GM19397 (cell line): ENCODE results near the gene ADCY1.

Experiments
- ATAC-seq: cut with Tn5 transposase; IDR thresholded peaks from one replicate; pipeline ENCODE4 v1.9.1; 2021; ENCODE audit warnings: mild to moderate bottlenecking, moderate library complexity; ENCODE audit not compliant: unreplicated experiment

ADCY1 gene

DNA sequence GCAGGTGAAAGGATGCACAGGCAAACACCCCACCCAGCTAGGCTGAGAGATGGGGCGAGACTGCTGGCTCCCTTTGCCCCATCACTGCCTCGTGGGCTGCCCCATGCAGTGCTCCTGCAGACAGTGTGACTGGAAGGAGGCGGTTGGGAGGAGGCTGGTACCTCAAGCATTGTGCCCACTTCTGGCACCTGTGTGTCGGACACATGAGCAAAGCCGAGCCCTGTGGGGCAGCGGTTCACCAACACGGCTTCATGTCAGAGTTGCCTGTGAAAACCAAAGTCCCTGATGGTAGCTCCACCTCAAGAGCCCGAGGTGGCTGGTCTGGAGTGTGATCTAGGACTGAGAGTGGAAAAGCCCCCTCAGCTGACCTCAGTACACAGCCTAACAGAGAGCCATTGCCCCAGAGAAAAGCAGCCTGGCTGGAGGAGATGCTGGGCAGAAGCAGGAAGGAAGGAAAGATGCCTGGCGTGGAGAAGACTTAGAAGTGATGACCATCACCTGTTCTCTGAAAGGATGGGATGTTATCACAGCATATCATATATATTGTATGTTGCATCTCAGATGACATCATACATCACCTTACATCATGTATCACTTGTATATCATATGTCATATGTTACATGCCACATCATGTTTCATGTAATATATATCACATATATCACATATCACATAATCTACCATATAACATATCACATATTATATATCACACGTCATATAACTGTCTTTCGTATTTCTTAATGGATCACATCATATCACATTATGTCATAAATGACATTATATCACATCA, 75.6 kb downstream of the ADCY1 start:
- ATAC-seq = no peak

- no peak for ATAC-seq
Measured at GRCh38 chr7:45650404-45651394, 76.5 kb downstream of the ADCY1 start.

GRCh38 chr7:45651540-45651939, 77.4 kb downstream of the ADCY1 start:
- no peak for ATAC-seq

DNA sequence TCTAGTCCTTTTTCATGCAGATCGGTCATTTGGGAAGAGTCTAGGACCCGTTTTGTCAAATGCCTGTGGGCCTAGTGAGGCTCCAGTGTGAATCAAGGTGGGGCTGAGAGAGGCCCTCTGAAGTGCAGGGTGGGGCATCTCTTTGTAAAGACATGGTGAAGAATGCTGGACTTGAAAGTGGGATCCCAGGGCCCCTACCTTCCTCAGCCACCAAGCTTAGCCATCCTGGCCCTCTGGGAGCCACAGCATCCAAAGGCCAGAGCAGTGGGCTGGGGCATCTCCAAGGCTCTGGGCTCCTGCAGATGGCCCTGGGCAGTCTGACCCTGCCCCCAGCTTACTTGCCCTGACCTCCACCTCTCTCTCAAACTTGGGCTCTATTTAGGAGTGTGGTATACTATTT, 78.5 kb downstream of the ADCY1 start:
- ATAC-seq = no peak

- no peak for ATAC-seq
Measured at GRCh38 chr7:45653209-45653907, 79.2 kb downstream of the ADCY1 start.

GRCh38 chr7:45654341-45654740, 80.2 kb downstream of the ADCY1 start:
- ATAC-seq = no peak

- ATAC-seq = no peak
Measured at GRCh38 chr7:45655539-45655938, 81.4 kb downstream of the ADCY1 start.

DNA sequence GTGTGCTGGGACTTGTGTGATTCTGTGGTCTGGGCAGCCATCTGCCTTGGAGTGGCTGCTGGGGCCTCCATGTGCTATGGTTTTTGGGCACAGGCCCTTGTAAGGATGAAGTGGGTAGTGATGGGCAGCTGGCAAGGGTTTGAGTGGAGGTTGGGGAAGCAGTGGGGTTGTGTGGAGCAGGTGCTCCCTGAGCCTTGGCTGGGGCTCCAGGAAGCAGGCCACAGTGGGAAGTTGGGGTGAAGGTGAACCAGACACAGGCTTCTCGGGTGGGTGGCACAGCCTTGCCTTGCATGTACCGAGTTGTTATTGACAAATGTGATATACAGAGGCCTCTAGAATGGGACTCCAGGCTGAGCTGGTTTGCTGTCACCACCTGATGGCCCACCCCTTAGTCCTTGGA, 82.3 kb downstream of the ADCY1 start:
- ATAC-seq = no peak

GRCh38 chr7:45657136-45657889, 83.1 kb downstream of the ADCY1 start:
- no peak for ATAC-seq

- no peak for ATAC-seq
Measured at GRCh38 chr7:45657890-45658715, 83.9 kb downstream of the ADCY1 start.

- no peak for ATAC-seq
Measured at GRCh38 chr7:45658716-45659495, 84.7 kb downstream of the ADCY1 start.

DNA sequence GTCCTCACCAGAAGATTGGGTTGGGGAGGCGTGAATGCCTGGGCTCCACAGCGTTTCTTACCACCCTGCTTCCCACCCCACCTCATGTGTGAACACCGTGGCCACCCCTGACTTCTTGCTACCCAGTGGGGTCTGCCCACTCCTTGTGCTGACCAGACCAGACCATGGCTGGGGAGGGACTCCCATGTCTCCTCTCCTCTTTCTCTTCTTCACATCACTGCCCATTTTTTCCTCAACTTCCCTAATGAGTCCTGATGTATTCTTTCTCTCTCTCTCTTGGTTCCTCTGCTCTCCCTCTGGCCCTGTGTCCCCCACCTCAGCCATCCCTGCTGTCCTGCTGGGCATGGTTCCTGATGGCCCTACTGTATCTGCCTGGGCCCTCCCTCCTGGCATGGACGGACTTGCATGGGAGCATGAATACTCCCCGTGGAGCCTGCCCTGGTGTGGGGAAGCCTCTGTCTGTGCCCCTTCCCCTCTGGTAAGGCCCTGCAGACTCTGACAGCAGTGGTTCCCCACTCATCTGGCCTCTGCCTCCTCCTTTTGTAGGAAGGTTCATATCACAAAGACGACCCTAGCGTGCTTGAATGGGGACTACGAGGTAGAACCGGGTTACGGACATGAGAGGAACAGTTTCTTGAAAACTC, 85.5 kb downstream of the ADCY1 start:
- no peak for ATAC-seq

DNA sequence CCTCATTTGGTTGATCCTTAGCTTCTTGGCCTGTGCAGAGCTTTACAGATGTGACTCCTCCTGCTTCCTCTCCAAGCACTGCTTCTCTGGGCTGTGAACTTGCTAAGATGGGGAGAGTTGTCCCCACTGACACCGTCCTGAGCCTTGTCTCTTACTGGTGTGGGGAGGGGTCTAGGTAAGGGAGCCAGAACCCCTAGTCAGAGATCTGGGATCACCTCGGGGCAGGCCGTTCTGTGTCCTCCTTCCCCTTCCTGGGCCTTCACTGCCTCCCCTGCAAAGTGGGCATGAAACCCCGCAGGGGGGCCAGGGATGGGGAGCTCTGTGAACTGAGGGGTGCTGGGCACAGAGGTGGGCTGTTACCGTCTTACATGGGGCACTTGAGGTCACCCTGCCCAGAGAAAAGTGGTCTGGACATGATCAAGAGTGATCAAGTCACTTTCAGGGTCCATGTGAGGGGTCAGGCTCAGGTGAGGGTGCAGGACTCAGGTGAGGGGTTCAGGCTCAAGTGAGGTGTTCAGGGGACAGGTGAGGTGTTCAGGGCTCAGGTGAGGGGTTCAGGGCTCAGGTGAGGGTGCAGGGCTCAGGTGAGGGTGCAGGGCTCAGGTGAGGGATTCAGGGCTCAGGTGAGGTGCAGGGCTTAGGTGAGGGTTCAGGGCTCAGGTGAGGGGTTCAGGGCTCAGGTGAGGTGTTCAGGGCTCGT, 86.2 kb downstream of the ADCY1 start:
- ATAC-seq = no peak

DNA sequence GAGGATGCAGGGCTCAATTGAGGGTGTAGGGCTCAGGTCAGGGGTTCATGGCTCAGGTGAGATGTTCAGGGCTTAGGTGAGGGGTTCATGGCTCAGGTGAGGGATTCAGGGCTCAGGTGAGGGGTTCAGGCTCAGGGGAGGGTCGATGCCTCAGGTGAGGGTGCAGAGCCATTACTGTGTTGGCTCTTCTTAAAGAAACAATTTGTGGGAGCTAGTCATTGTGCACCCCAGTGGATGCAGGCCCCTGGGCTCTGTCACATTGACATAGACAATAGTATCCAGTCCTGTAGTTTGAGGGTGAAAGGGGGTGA, 86.7 kb downstream of the ADCY1 start:
- ATAC-seq = no peak

GRCh38 chr7:45661302-45661995, 87.3 kb downstream of the ADCY1 start:
- no peak for ATAC-seq

DNA sequence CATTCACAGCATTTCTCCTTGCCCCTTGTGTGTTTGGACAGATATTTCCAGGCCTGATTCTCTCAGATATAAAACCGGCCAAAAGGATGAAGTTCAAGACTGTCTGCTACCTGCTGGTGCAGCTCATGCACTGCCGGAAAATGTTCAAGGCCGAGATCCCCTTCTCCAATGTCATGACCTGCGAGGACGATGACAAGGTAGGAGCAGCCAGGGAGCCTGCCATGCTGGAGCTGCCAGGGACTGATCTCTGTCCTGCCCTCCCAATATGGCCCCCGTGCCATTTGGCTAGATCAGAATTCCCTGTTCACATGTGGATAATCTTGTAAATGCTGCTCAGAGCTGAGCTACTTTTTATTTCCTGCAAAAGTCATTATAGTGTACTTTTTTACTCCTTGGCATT, 87.8 kb downstream of the ADCY1 start:
- ATAC-seq = no peak

DNA sequence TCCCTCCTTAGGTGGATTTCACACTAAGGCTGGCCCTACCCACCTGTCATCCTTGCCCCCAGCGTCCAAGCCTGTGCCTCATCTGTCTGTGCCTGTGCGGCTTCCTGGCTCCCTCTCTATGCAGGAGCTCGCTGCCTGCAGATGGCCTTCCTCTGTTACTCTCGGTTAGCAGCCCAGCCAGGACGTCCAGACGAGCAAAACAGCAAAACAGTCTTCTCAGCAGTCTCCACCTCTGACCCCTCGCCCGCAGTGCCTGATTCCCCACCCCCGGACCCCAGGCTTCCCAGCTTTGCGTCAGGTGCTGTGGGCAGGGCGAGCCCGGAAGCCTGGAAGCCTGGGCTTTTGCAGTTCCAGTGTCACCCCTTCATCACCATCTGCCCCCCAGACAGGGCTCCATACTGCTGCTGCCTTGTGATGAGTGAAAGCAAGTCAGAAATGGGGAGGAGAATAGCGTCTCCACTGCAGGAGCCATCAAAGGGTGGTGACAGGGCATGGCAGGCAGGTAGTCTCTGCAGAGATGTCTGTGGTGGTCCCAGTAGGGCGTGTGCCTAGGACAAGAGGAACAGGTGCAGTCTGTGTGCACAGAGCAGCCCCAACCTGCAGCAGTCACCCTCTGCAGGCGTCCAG, 88.5 kb downstream of the ADCY1 start:
- ATAC-seq = no peak
